ENCODE data around the gene MCAT.

MCAT gene

DNA sequence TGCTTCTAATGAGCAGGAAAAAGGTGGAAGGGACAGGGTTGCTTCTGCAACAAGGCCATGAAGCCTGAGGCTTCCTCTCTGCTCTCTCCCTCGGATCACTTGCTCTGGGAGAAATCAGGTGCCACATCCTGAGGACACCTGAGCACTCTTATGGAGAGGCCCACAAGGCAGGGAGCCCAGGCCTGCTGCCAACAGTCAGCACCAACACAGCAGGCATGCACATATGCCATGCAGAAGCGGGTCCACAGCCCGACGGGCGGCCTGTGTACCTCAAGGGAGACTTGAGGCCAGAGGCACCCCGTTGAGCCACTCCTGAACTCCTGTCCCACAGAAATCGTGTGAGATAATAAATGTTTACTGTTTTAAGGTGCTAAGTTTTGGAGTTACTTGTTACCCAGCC lies 34.3 kb upstream of the MCAT start:
- H3K9me3 ChIP-seq (ENCODE audit: severe bottlenecking): no peaks in the 10 kb centered on the region
- TF ChIP-seq CTCF (IDR thresholded peaks at IDR 0.05; ENCODE audit: poor library complexity, severe bottlenecking): no peak
- no peak overlapping the region for H3K4me3 ChIP-seq (ENCODE audit: severe bottlenecking)
- H3K36me3 ChIP-seq (ENCODE audit: low read depth): peaks cover 74% of the 10 kb centered on the region
- ATAC-seq (ENCODE audit: low read depth) (no peak), DNase-seq (ENCODE audit: low spot score) (peak; percentile 17)
- H3K4me1 ChIP-seq (ENCODE audit: insufficient read depth, poor library complexity, severe bottlenecking): no peaks in the 10 kb centered on the region
- no peaks in the 10 kb centered on the region for H3K27me3 ChIP-seq (ENCODE audit: insufficient read depth, poor library complexity, severe bottlenecking)
- no peak overlapping the region for H3K27ac ChIP-seq (ENCODE audit: poor library complexity, severe bottlenecking)

DNA sequence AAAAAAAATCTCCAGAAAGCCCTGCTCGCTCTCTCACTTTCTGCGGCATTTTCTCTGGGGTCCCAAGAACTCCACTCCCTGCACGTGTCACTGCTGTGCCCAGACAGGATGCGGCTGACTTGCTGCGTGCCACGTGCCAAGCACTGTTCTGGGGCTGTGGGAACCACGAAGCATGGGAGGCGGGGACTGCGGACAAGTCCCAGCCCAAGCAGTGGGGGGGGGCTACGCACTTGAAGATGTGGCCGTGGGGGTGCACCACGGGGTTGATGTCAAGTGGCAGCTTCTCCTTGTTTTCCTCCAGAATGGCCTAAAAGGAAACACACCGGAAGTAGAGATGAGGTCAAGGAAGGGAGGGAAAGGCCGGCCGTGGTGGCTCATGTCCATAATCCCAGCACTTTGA lies 32.9 kb upstream of the MCAT start:
- H3K36me3 ChIP-seq (ENCODE audit: low read depth): peaks cover 72% of the 10 kb centered on the region
- no peaks in the 10 kb centered on the region for H3K27me3 ChIP-seq (ENCODE audit: insufficient read depth, poor library complexity, severe bottlenecking)
- H3K27ac ChIP-seq (ENCODE audit: poor library complexity, severe bottlenecking): no peak overlapping the region
- H3K4me1 ChIP-seq (ENCODE audit: insufficient read depth, poor library complexity, severe bottlenecking): no peaks in the 10 kb centered on the region
- TF ChIP-seq CTCF (IDR thresholded peaks at IDR 0.05; ENCODE audit: poor library complexity, severe bottlenecking): no peak
- no peak overlapping the region for H3K4me3 ChIP-seq (ENCODE audit: severe bottlenecking)
- H3K9me3 ChIP-seq (ENCODE audit: severe bottlenecking): no peaks in the 10 kb centered on the region
- no peak for ATAC-seq (ENCODE audit: low read depth)
- DNase-seq (ENCODE audit: low spot score): peak; percentile 57

- no peak for TF ChIP-seq CTCF (IDR thresholded peaks at IDR 0.05; ENCODE audit: poor library complexity, severe bottlenecking)
- H3K27ac ChIP-seq (ENCODE audit: poor library complexity, severe bottlenecking): no peak overlapping the region
- H3K4me3 ChIP-seq (ENCODE audit: severe bottlenecking): no peak overlapping the region
- H3K36me3 ChIP-seq (ENCODE audit: low read depth): peaks cover 74% of the 10 kb centered on the region
- H3K9me3 ChIP-seq (ENCODE audit: severe bottlenecking): no peaks in the 10 kb centered on the region
- ATAC-seq (ENCODE audit: low read depth): peak; percentile 18; the same call in 2 of the 3 replicates
- no peak for DNase-seq (ENCODE audit: low spot score)
- no peaks in the 10 kb centered on the region for H3K4me1 ChIP-seq (ENCODE audit: insufficient read depth, poor library complexity, severe bottlenecking)
- no peaks in the 10 kb centered on the region for H3K27me3 ChIP-seq (ENCODE audit: insufficient read depth, poor library complexity, severe bottlenecking)
Measured at GRCh38 chr22:43174941-43175531, 31.8 kb upstream of the MCAT start.

GRCh38 chr22:43173976-43174720 lies 30.9 kb upstream of the MCAT start:
- H3K4me1 ChIP-seq (ENCODE audit: insufficient read depth, poor library complexity, severe bottlenecking): no peaks in the 10 kb centered on the region
- ATAC-seq (ENCODE audit: low read depth) (no peak), DNase-seq (ENCODE audit: low spot score) (peak; percentile 51)
- H3K27me3 ChIP-seq (ENCODE audit: insufficient read depth, poor library complexity, severe bottlenecking): no peaks in the 10 kb centered on the region
- TF ChIP-seq CTCF (IDR thresholded peaks at IDR 0.05; ENCODE audit: poor library complexity, severe bottlenecking): no peak
- no peak overlapping the region for H3K4me3 ChIP-seq (ENCODE audit: severe bottlenecking)
- H3K36me3 ChIP-seq (ENCODE audit: low read depth): peaks cover 70% of the 10 kb centered on the region
- H3K9me3 ChIP-seq (ENCODE audit: severe bottlenecking): no peaks in the 10 kb centered on the region
- H3K27ac ChIP-seq (ENCODE audit: poor library complexity, severe bottlenecking): no peak overlapping the region

DNA sequence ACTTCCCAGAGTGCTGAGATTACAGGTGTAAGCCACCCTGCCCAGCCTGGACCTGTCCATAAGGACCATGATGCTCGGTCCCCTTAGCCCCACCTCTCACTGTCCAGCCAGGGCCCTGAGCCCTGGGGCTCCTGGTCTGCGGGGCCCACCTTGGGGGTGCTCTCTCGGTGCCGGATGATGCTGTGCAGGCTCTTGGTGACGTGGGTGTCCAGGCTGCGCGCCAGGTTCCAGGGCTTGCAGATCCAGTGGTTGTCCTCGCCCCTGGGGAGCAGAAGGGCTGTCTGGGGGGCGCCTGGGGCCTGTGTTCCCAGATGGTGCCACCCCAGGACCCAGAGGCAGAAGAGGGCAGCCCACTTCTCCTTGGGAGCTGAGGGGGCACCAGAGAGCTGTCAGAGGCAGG lies 30.4 kb upstream of the MCAT start:
- Histone ChIP-seq H3K9me3 (ENCODE audit: severe bottlenecking) (no peaks in the 10 kb centered on the region), H3K27ac (ENCODE audit: poor library complexity, severe bottlenecking) (no peak overlapping the region), H3K36me3 (ENCODE audit: low read depth) (peaks cover 68% of the 10 kb centered on the region), H3K27me3 (ENCODE audit: insufficient read depth, poor library complexity, severe bottlenecking) (no peaks in the 10 kb centered on the region), H3K4me3 (ENCODE audit: severe bottlenecking) (no peak overlapping the region), H3K4me1 (ENCODE audit: insufficient read depth, poor library complexity, severe bottlenecking) (no peaks in the 10 kb centered on the region)
- DNase-seq (ENCODE audit: low spot score) (peak; percentile 58), ATAC-seq (ENCODE audit: low read depth) (no peak)
- no peak for TF ChIP-seq CTCF (IDR thresholded peaks at IDR 0.05; ENCODE audit: poor library complexity, severe bottlenecking)

Measured in RWPE2 (cell line).